ENCODE results near the gene HSPA4L.

HSPA4L gene

GRCh38 chr4:127782275-127783025, at the start of gene HSPA4L:
TSS of gene HSPA4L (plus strand) at chr4:127782322. CDS start at chr4:127782551, 229 bp downstream.
- DNase-seq: peak; percentile 13

GRCh38 chr4:127732623-127733328, 49.3 kb upstream of the HSPA4L start:
- DNase-seq: peak; percentile 8

GRCh38 chr4:127734976-127735375, 47.1 kb upstream of the HSPA4L start:
- DNase-seq: no peak

- DNase-seq: no peak
Measured at GRCh38 chr4:127737295-127737694, 44.8 kb upstream of the HSPA4L start.

GRCh38 chr4:127741247-127741646, 40.9 kb upstream of the HSPA4L start:
- no peak for DNase-seq

- DNase-seq: no peak
Measured at GRCh38 chr4:127747883-127748282, 34.2 kb upstream of the HSPA4L start.

GRCh38 chr4:127748957-127749356, 33.2 kb upstream of the HSPA4L start:
- no peak for DNase-seq

- no peak for DNase-seq
Measured at GRCh38 chr4:127756906-127757305, 25.2 kb upstream of the HSPA4L start.

GRCh38 chr4:127759228-127759820, 22.8 kb upstream of the HSPA4L start:
- no peak for DNase-seq

GRCh38 chr4:127759893-127760292, 22.2 kb upstream of the HSPA4L start:
- DNase-seq: no peak

GRCh38 chr4:127771535-127772275, 10.4 kb upstream of the HSPA4L start:
- no peak for DNase-seq

- DNase-seq: no peak
Measured at GRCh38 chr4:127772769-127773671, 9.1 kb upstream of the HSPA4L start.

GRCh38 chr4:127775843-127776242, 6.3 kb upstream of the HSPA4L start:
- no peak for DNase-seq

- no peak for DNase-seq
Measured at GRCh38 chr4:127776620-127777019, 5.5 kb upstream of the HSPA4L start.

GRCh38 chr4:127777487-127777886, 4.6 kb upstream of the HSPA4L start:
- DNase-seq: no peak

GRCh38 chr4:127778102-127778501, 4.0 kb upstream of the HSPA4L start:
- DNase-seq: no peak

GRCh38 chr4:127780598-127780997, 1.5 kb upstream of the HSPA4L start:
- no peak for DNase-seq

- peak; percentile 19 for DNase-seq
Measured at GRCh38 chr4:127781300-127782024, 660 bp upstream of the HSPA4L start.

- peak; percentile 25 for DNase-seq
Measured at GRCh38 chr4:127782025-127782274, 172 bp upstream of the HSPA4L start.

- DNase-seq: peak; percentile 5
Measured at GRCh38 chr4:127783026-127783769, 1.1 kb downstream of the HSPA4L start.

Measured in DMS79 treated with DMSO at 0.1 percent for 48 hours (cell line).